ENCODE measurements around the gene YIPF2.

The YIPF2 gene

GRCh38 chr19:10963865-10964264 is 35.4 kb upstream of the YIPF2 start:
- peaks cover 69% of the 10 kb centered on the region for H3K4me1 ChIP-seq (ENCODE audit: insufficient read depth, low read length, severe bottlenecking)
- H3K27me3 ChIP-seq (ENCODE audit: insufficient read depth, low read length) = no peaks in the 10 kb centered on the region
- no peaks in the 10 kb centered on the region for H3K9me2 ChIP-seq (ENCODE audit: low read depth, low read length)
- H3K36me3 ChIP-seq (ENCODE audit: insufficient read depth, low read length) = peaks cover 19% of the 10 kb centered on the region
- peaks cover 72% of the 10 kb centered on the region for H3K79me2 ChIP-seq (ENCODE audit: insufficient read depth, low read length)
- H3K9ac ChIP-seq (ENCODE audit: low read length) = peak overlapping the region; percentile 96; the same call in 1 of the 2 replicates
- H4K20me1 ChIP-seq (ENCODE audit: insufficient read depth, low read length) = no peaks in the 10 kb centered on the region
- H3F3A ChIP-seq (ENCODE audit: insufficient read depth, low read length) = no peaks in the 10 kb centered on the region
- TF ChIP-seq CTCF (IDR thresholded peaks at IDR 0.05; ENCODE audit: low read length) = no peak
- TF ChIP-seq EZH2 (IDR thresholded peaks at IDR 0.05; ENCODE audit: borderline replicate concordance, low read length) = no peak
- H3K4me2 ChIP-seq (ENCODE audit: low read length) = peak overlapping the region; percentile 65
- H3K9me3 ChIP-seq (ENCODE audit: low read length) = no peaks in the 10 kb centered on the region
- H3K27ac ChIP-seq (ENCODE audit: low read depth, low read length, poor library complexity, severe bottlenecking) = peak overlapping the region; percentile 98
- H2AFZ ChIP-seq (ENCODE audit: low read length) = no peak overlapping the region
- H3K4me3 ChIP-seq (ENCODE audit: low read depth, low read length, poor library complexity, severe bottlenecking) = peak overlapping the region; percentile 89

GRCh38 chr19:10962863-10963262 is 34.4 kb upstream of the YIPF2 start:
- no peak for TF ChIP-seq EZH2 (IDR thresholded peaks at IDR 0.05; ENCODE audit: borderline replicate concordance, low read length)
- TF ChIP-seq CTCF (IDR thresholded peaks at IDR 0.05; ENCODE audit: low read length) = no peak
- no peaks in the 10 kb centered on the region for H4K20me1 ChIP-seq (ENCODE audit: insufficient read depth, low read length)
- no peaks in the 10 kb centered on the region for H3K9me2 ChIP-seq (ENCODE audit: low read depth, low read length)
- no peaks in the 10 kb centered on the region for H3K27me3 ChIP-seq (ENCODE audit: insufficient read depth, low read length)
- no peak overlapping the region for H2AFZ ChIP-seq (ENCODE audit: low read length)
- peak overlapping the region; percentile 65 for H3K4me2 ChIP-seq (ENCODE audit: low read length)
- H3F3A ChIP-seq (ENCODE audit: insufficient read depth, low read length) = no peaks in the 10 kb centered on the region
- peaks cover 59% of the 10 kb centered on the region for H3K4me1 ChIP-seq (ENCODE audit: insufficient read depth, low read length, severe bottlenecking)
- peak overlapping the region; percentile 96 for H3K9ac ChIP-seq (ENCODE audit: low read length)
- no peaks in the 10 kb centered on the region for H3K9me3 ChIP-seq (ENCODE audit: low read length)
- peaks cover 19% of the 10 kb centered on the region for H3K36me3 ChIP-seq (ENCODE audit: insufficient read depth, low read length)
- H3K27ac ChIP-seq (ENCODE audit: low read depth, low read length, poor library complexity, severe bottlenecking) = peak overlapping the region; percentile 98
- peak overlapping the region; percentile 89 for H3K4me3 ChIP-seq (ENCODE audit: low read depth, low read length, poor library complexity, severe bottlenecking)
- peaks cover 63% of the 10 kb centered on the region for H3K79me2 ChIP-seq (ENCODE audit: insufficient read depth, low read length)

GRCh38 chr19:10961073-10961860 is 32.8 kb upstream of the YIPF2 start:
- Histone ChIP-seq H3K79me2 (ENCODE audit: insufficient read depth, low read length) (peaks cover 50% of the 10 kb centered on the region), H2AFZ (ENCODE audit: low read length) (no peak overlapping the region), H3K27me3 (ENCODE audit: insufficient read depth, low read length) (no peaks in the 10 kb centered on the region)

More at GRCh38 chr19:10961073-10961860, 32.8 kb upstream of the YIPF2 start:
- Histone ChIP-seq H3F3A (ENCODE audit: insufficient read depth, low read length) (no peaks in the 10 kb centered on the region), H3K9me2 (ENCODE audit: low read depth, low read length) (no peaks in the 10 kb centered on the region), H3K36me3 (ENCODE audit: insufficient read depth, low read length) (peaks cover 19% of the 10 kb centered on the region), H3K9ac (ENCODE audit: low read length) (peak overlapping the region; percentile 96), H3K4me1 (ENCODE audit: insufficient read depth, low read length, severe bottlenecking) (peaks cover 45% of the 10 kb centered on the region), H3K27ac (ENCODE audit: low read depth, low read length, poor library complexity, severe bottlenecking) (peak overlapping the region; percentile 98), H3K9me3 (ENCODE audit: low read length) (no peaks in the 10 kb centered on the region), H4K20me1 (ENCODE audit: insufficient read depth, low read length) (no peaks in the 10 kb centered on the region), H3K4me3 (ENCODE audit: low read depth, low read length, poor library complexity, severe bottlenecking) (peak overlapping the region; percentile 89), H3K4me2 (ENCODE audit: low read length) (peak overlapping the region; percentile 65)
- TF ChIP-seq EZH2 (IDR thresholded peaks at IDR 0.05; ENCODE audit: borderline replicate concordance, low read length) (no peak), CTCF (IDR thresholded peaks at IDR 0.05; ENCODE audit: low read length) (no peak)
